ENCODE data around the gene SLC9A9.

SLC9A9 gene

DNA sequence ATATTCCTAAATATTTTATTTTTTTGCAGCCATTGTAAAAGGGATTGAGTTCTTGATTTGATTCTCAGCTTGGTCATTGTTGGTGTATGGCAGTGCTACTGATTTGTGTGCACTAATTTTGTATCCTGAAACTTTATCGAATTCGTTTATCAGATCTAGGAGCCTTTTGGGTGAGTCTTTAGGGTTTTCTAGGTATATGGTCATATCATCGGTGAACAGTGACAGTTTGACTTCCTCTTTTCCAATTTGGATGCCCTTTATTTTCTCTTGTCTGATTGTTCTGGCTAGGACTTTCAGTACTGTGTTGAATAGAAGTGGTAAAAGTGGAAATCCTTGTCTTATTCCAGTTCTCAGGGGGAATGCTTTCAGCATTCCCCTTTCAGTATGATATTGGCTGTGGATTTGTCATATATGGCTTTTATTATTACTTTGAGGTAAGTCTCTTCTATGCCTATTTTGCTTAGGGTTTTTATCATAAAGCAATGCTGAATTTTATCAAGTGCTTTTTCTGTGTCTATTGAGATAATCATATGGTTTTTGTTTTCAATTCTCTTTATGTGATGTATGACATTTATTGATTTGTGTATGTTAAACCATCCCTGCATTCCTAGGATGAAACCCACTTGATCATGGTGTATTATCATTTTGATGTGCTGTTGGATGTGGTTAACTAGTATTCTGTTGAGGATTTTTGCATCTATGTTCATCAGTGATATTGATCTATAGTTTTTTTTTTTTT is 11.4 kb upstream of the SLC9A9 start:
- no peak overlapping the region for H3K9ac ChIP-seq (ENCODE audit: low read length)
- H3K36me3 ChIP-seq (replicated peaks; ENCODE audit: insufficient read depth, low read length) = no peaks in the 10 kb centered on the region
- no peaks in the 10 kb centered on the region for H3K9me2 ChIP-seq (replicated peaks; ENCODE audit: insufficient read depth, low read length)
- H3K27me3 ChIP-seq (replicated peaks; ENCODE audit: insufficient read depth, low read length) = no peaks in the 10 kb centered on the region
- no peak for DNase-seq
- no peaks in the 10 kb centered on the region for H3K4me1 ChIP-seq (ENCODE audit: low read length)
- H3F3A ChIP-seq (ENCODE audit: insufficient read depth, low read length) = no peaks in the 10 kb centered on the region
- H2AFZ ChIP-seq (ENCODE audit: low read length) = no peak overlapping the region
- no peak overlapping the region for H3K27ac ChIP-seq (ENCODE audit: low read length)
- TF ChIP-seq EZH2 (optimal IDR thresholded peaks at IDR 0.05; ENCODE audit: low read depth, low read length) = no peak
- TF ChIP-seq EZH2phosphoT487 (IDR thresholded peaks at IDR 0.05; ENCODE audit: low read length) = no peak
- TF ChIP-seq, protein P1, sequence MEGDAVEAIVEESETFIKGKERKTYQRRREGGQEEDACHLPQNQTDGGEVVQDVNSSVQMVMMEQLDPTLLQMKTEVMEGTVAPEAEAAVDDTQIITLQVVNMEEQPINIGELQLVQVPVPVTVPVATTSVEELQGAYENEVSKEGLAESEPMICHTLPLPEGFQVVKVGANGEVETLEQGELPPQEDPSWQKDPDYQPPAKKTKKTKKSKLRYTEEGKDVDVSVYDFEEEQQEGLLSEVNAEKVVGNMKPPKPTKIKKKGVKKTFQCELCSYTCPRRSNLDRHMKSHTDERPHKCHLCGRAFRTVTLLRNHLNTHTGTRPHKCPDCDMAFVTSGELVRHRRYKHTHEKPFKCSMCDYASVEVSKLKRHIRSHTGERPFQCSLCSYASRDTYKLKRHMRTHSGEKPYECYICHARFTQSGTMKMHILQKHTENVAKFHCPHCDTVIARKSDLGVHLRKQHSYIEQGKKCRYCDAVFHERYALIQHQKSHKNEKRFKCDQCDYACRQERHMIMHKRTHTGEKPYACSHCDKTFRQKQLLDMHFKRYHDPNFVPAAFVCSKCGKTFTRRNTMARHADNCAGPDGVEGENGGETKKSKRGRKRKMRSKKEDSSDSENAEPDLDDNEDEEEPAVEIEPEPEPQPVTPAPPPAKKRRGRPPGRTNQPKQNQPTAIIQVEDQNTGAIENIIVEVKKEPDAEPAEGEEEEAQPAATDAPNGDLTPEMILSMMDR (IDR thresholded peaks at IDR 0.05; ENCODE audit: low read length) = no peak
- no peaks in the 10 kb centered on the region for H3K9me3 ChIP-seq (replicated peaks; ENCODE audit: insufficient read depth, low read length)
- H3K4me3 ChIP-seq (ENCODE audit: low read length) = no peak overlapping the region
- H3K4me2 ChIP-seq (ENCODE audit: low read depth, low read length) = no peak overlapping the region
- H3K79me2 ChIP-seq (ENCODE audit: low read length) = no peaks in the 10 kb centered on the region
- no peaks in the 10 kb centered on the region for H4K20me1 ChIP-seq (ENCODE audit: insufficient read depth, low read length)

DNA sequence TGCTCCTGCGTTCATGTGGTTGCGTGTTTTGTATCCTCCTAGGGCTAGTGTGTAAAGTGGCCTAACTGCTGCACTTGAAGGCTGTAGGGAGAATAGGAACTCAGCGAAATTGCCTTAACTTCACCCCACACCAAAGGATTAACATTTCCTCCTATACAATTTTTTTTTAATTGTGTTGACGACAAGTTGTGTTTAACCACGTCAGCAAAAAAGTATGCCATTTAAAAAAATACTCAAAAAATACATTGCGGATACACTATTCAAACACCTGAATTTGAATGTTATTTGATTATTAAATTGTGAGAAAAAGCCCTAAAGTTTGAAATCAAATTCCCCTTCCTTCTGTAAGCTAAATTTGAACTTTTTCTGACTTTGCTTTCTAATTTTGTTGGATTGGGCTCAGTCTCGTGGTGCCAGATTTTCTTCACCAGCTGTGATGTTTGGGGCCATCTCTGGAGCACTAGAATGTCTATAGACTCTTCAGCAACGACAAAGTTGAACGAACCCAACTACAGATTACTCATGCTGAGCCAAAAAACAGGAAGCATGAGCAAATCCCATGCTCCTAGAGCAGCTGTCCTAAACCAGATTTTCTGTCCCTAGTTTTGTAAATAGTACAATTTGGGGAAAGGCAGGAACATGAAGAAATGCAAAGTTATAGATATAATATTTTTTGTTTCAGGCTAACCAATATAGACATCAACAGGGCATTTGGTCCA is 8.1 kb upstream of the SLC9A9 start:
- Histone ChIP-seq H3K27ac (ENCODE audit: low read length) (no peak overlapping the region), H4K20me1 (ENCODE audit: insufficient read depth, low read length) (no peaks in the 10 kb centered on the region), H3K27me3 (replicated peaks; ENCODE audit: insufficient read depth, low read length) (no peaks in the 10 kb centered on the region), H3K36me3 (replicated peaks; ENCODE audit: insufficient read depth, low read length) (no peaks in the 10 kb centered on the region), H3K79me2 (ENCODE audit: low read length) (no peaks in the 10 kb centered on the region), H2AFZ (ENCODE audit: low read length) (no peak overlapping the region), H3K9me2 (replicated peaks; ENCODE audit: insufficient read depth, low read length) (no peaks in the 10 kb centered on the region), H3F3A (ENCODE audit: insufficient read depth, low read length) (no peaks in the 10 kb centered on the region), H3K4me2 (ENCODE audit: low read depth, low read length) (no peak overlapping the region), H3K9ac (ENCODE audit: low read length) (no peak overlapping the region), H3K9me3 (replicated peaks; ENCODE audit: insufficient read depth, low read length) (no peaks in the 10 kb centered on the region), H3K4me1 (ENCODE audit: low read length) (peaks cover 2% of the 10 kb centered on the region; the same call in 1 of the 2 replicates), H3K4me3 (ENCODE audit: low read length) (no peak overlapping the region)
- DNase-seq = no peak
- TF ChIP-seq EZH2phosphoT487 (IDR thresholded peaks at IDR 0.05; ENCODE audit: low read length) (no peak), EZH2 (optimal IDR thresholded peaks at IDR 0.05; ENCODE audit: low read depth, low read length) (no peak)
- TF ChIP-seq, protein P1 (IDR thresholded peaks at IDR 0.05; ENCODE audit: low read length) = no peak

DNA sequence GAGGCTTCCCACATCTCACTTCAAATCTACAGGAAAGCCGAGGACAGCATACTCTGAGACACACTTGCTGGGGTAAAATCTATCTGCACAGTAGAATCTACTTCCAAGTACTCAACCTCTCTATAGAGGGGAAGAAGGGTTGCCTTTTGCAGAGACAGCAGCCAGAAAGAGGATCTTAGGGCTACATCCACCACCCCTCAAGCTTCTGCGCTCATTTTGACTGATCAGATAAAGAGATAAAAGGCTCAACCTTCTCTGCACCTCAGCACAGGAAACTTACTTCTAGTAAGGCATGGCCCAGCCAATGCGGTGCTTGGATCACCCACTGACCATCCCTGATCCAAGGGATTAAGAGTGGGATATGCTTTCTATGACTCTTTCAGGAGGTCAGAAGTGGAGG is 6.9 kb upstream of the SLC9A9 start:
- Histone ChIP-seq H3K9me2 (replicated peaks; ENCODE audit: insufficient read depth, low read length) (no peaks in the 10 kb centered on the region), H3F3A (ENCODE audit: insufficient read depth, low read length) (no peaks in the 10 kb centered on the region), H3K27me3 (replicated peaks; ENCODE audit: insufficient read depth, low read length) (no peaks in the 10 kb centered on the region), H3K4me2 (ENCODE audit: low read depth, low read length) (no peak overlapping the region), H3K27ac (ENCODE audit: low read length) (no peak overlapping the region), H3K36me3 (replicated peaks; ENCODE audit: insufficient read depth, low read length) (no peaks in the 10 kb centered on the region), H3K9me3 (replicated peaks; ENCODE audit: insufficient read depth, low read length) (no peaks in the 10 kb centered on the region), H3K9ac (ENCODE audit: low read length) (no peak overlapping the region), H4K20me1 (ENCODE audit: insufficient read depth, low read length) (no peaks in the 10 kb centered on the region), H3K79me2 (ENCODE audit: low read length) (no peaks in the 10 kb centered on the region), H2AFZ (ENCODE audit: low read length) (no peak overlapping the region), H3K4me3 (ENCODE audit: low read length) (no peak overlapping the region), H3K4me1 (ENCODE audit: low read length) (peaks cover 14% of the 10 kb centered on the region)
- no peak for DNase-seq
- no peak for TF ChIP-seq EZH2 (optimal IDR thresholded peaks at IDR 0.05; ENCODE audit: low read depth, low read length)
- TF ChIP-seq, protein P1 (IDR thresholded peaks at IDR 0.05; ENCODE audit: low read length) = no peak
- no peak for TF ChIP-seq EZH2phosphoT487 (IDR thresholded peaks at IDR 0.05; ENCODE audit: low read length)
